T-helper 2 cell treated with Interferon-gamma antibody and Interleukin-4, amounts not matched to agents 100 ng/mL and 5 ng/mL, for 36 hours (primary cell): Measurements from ENCODE around the gene RASAL2. TPM values are rescaled to one million over a fixed set of nuclear protein-coding genes. Genes with fewer than 3 reads are reported as not detected.

Experiments used
- intact Hi-C: fragments of 100-400 bp; cut with micrococcal nuclease; formaldehyde crosslinking; loops from one replicate; pipeline ENCODE4 v1.15.1; 2023
- total RNA-seq: library from RNA; stranded (reverse); gene quantifications from 2 replicates; pipeline ENCODE4 v1.2.3, GENCODE V29; 2022

The RASAL2 gene
- total RNA-seq, 1 donor from 2014 or later = 0.05 TPM

GRCh38 chr1:178503849-178504248 is 409.9 kb downstream of the RASAL2 start:
- intact Hi-C loops = no loop called here

- intact Hi-C loops = no loop called here
Observed at GRCh38 chr1:178504286-178504685, 410.4 kb downstream of the RASAL2 start.

- intact Hi-C loops = no loop called here
Observed at GRCh38 chr1:178506177-178506576, 412.3 kb downstream of the RASAL2 start.

GRCh38 chr1:178506669-178507068 is 412.8 kb downstream of the RASAL2 start:
- intact Hi-C loops = no loop called here

- intact Hi-C loops = no loop called here
Observed at GRCh38 chr1:178509414-178510007, 415.6 kb downstream of the RASAL2 start.

DNA sequence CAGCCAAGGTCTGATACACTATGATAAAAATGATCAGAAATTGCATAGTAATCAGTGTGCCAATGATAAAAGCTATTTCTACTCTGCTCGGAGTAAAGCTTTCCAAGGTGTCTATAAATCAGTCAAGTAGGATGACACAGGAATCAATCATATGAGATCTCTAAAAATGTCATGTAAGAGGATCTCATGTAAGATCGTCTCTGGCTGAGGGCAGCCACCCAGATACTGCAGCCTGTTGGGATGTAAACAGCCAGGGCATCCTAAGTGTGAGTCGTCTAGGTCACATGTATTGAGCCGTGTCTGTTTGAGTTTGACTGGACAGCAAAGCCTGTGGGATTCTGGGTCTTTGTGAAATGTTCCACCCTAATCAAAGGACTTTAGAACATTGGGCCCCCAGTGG is 416.3 kb downstream of the RASAL2 start:
- intact Hi-C loops = no loop called here

DNA sequence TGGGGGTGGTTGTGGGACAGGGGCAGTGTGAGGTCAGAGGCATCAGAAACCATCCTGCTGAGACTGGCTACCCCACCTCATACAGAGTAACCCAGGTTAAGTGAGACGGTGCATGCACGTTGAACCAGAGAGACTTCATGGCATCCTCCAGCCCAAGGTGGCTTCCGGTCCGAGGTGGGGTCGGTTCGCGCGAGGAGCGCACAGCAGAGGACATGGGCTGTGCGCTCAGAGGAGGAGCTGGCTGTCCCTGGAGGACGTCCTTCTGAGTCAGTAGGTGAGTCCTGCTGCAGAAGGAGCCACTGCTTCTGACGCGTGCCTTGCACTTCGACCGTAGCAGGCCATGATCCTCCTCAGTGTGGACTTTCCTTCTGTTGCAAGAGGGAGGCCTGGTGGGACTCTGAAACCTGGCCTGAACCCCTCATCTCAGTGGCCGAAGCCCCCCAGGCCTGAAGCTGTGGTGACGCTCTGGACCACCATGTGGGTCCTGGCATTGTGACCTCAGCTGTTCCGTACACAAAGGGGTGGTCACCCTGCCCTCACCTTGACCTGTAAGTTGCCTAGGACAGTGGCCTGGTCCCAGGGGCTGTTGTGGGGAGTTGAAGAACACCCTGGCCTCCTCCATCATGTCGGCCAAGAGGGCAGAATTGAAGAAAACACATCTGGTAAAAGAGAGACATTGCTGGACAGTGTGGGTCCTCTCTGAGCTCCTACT is 418.8 kb downstream of the RASAL2 start, which contains the start of gene TEX35:
TEX35 (plus strand) TSS at position 544 of the 712 bp plus-strand sequence; CDS start at position 624, 80 bp downstream.
- intact Hi-C loops = no loop called here

DNA sequence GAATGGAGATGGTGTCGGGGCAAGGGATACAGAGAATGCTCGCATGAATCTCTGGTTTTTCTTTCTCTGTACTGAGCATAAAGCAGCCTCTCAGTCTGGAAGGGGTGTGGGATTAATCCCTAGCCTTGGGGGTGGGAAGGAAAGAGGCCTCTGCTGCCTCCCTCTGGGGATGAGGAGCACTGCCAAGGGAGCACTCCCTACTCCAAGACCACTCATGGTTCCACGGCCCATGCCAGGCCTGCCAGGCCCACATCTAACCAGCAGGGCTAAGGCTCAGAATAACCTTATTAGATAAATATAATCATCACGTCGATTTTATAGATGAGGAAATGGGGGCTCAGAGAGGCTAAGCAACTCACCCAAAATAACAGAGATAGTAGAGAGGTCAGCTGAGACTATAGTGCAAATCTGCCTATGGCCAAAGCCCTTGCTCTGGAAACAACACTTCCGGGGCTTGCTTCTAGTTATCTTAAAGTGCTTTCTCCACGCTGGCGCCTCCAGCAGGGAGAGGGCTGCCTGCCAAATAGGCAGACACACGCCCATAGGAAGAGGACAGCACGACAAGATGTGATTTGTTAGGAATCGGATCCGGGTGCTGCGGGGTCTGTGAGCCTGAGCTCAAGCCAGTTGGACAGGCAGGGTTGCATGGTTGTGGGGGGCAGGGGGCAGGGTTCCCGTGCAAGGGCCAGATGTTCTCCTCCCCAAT is 419.5 kb downstream of the RASAL2 start:
- intact Hi-C loops = no loop called here

DNA sequence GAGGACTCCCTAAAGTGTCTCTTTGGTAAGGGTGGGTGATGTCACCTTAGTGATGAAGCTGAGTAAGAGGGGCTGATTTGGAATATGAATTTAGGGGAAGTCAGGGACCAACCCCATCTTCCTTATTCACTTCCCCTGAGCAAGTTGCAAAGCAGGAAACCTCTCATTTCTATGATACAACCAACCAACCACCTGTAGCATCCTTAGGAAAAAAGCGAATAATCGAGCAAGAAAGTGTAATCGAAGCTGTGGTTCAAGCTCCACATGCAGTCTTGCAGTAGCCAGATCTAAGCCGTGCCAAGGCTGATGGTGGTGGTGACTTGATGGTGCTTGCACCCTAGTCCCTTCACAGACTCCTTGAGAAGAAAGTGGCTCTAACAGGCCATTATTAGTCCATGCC is 422.2 kb downstream of the RASAL2 start:
- intact Hi-C loops = no loop called here

- intact Hi-C loops = no loop called here
Observed at GRCh38 chr1:178518894-178519293, 425.0 kb downstream of the RASAL2 start.

GRCh38 chr1:178520803-178521202 is 426.9 kb downstream of the RASAL2 start:
- intact Hi-C loops = no loop called here

DNA sequence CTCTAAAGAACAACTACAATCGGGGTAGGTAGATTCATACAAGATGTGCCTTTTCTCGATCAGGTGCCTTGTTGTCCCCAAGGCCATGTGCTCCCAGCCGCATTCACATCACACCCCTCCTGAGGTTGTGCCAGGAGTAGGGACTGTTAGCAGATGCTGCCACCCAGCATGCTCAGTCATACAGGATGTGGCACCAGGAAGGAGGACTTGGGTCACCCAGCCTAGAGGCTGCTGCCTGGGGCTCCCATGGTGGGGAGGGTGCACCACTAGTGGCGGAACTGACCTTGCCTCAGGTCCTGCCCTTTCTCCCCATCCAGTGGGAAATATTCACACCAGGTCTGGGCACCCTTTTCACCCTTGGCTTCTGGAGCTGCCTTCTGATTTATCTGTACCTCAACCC is 427.3 kb downstream of the RASAL2 start:
- intact Hi-C loops = no loop called here

DNA sequence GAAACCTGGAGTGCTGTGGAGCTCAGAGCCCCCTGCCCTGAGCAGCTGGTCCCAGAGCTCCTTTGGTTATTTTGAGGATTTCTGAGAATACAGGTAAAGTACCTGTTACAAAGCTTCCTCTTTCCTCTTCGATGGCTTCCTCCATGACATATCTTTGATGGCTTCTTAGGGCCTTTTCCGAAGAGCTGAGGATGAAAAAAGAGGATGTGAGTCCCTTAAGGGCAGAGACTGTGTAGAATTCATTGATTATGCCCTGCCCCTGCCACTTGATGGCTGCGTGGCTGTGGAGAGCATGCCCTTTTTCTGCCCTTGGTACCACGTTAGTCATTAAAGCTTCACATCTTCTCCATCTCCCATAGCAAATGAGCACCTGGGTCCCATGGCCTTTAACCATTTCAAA is 433.2 kb downstream of the RASAL2 start:
- intact Hi-C loops = no loop called here

DNA sequence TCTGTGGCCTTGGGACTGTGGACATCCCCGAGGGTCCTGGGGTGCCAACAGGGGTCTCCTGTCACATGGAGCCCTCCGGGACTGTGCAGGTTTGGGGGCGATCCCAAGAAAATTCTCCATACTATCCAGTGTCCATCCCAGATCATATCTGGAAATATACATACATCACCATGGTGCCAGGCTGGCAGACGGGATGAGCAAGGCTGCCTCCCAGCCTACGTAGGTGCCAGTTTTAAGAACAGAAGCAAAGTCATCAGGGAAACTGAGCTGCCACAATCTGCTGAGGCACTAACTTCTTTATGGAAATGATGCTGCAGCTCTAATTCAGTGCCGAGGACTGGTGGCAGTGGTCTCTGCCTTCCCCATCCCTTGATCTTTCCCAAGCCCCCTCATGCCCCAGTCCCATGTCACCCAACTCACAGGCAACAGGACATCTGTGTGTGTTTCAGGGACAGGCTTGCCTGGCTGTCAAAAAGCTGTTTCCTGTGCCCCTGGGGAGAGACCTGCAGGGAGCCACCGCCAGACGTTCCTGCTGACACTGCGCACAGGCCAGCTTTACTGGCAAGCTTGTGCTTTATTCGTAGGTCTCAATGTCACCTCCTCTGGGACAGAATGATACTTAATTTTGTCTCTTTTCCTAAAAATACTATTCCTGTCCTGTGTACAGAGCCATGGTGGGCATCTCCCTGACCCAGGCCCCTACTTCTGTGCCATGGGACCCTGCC is 434.5 kb downstream of the RASAL2 start:
- intact Hi-C loops = no loop called here

- intact Hi-C loops = no loop called here
Observed at GRCh38 chr1:178528953-178529335, 435.0 kb downstream of the RASAL2 start.

GRCh38 chr1:178529364-178530036 is 435.6 kb downstream of the RASAL2 start:
- intact Hi-C loops = loop anchor here (5.0 to 10.0 kb wide), 2 partner anchors 217 to 1285 kb away; no protein-coding TSS in a partner anchor

GRCh38 chr1:178530037-178530402 is 436.1 kb downstream of the RASAL2 start:
- intact Hi-C loops = loop anchor here (5.0 to 10.0 kb wide), 2 partner anchors 218 to 1285 kb away; no protein-coding TSS in a partner anchor

GRCh38 chr1:178530502-178530901 is 436.6 kb downstream of the RASAL2 start:
- intact Hi-C loops = loop anchor here (5.0 to 10.0 kb wide), 2 partner anchors 218 to 1284 kb away; no protein-coding TSS in a partner anchor

DNA sequence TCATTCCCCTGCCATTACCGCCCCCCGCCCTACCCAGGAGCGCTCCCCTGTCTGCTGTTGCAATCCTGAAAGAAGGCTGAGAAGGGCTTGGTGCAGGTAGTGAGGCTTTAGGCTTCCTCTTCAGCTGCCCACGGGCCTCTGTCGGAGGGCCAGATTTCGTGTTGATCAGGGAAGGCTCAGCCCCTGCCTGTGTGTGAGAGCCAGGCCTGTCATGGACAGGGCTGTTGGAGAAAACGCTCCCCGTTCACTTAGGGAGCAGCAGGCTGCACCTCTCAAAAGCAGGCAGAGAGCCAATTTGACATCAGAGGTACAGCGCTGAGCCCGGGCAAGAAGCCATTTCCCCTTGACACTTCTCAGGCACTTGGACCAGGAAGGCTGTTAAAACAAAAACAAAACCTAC is 438.0 kb downstream of the RASAL2 start:
- intact Hi-C loops = loop anchor here (1.0 to 10.0 kb wide), 4 partner anchors 220 to 1283 kb away; no protein-coding TSS in a partner anchor

- intact Hi-C loops = loop anchor here (1.0 to 10.0 kb wide), 4 partner anchors 220 to 1282 kb away; no protein-coding TSS in a partner anchor
Observed at GRCh38 chr1:178532392-178532791, 438.5 kb downstream of the RASAL2 start.
